WTC11 (cell line): ENCODE measurements around the gene TF. TPM values are rescaled to one million over a fixed set of nuclear protein-coding genes. Genes with fewer than 3 reads are reported as not detected.

Experiments used
- ATAC-seq: fragments of 200-7000 bp; cut with Tn5 transposase; 2 replicates; pipeline ENCODE4 v1.10.0; 2021; ENCODE audit warnings: mild to moderate bottlenecking, moderate library complexity
- CTCF ChIA-PET: fragments of 300-600 bp; sonication (Branson Sonifier 250); formaldehyde crosslinking; loops from one replicate; lab custom pipeline; 2021; ENCODE audit warnings: antibody characterized with exemption; lab: Charles Lee
- POLR2A ChIA-PET: fragments of 350-600 bp; sonication (Branson Sonifier 250); formaldehyde crosslinking; loops from one replicate; lab custom pipeline; 2021; ENCODE audit warnings: antibody characterized with exemption; lab: Charles Lee
- DNase-seq: peaks from one replicate; pipeline ENCODE4 v3.0.0; 2021; ENCODE audit warnings: low spot score
- H3K27ac Mint-ChIP-seq: 2 replicates; pipeline ENCODE4 v1.8.0; 2021; ENCODE audit warnings: mixed read lengths
- H3K27me3 Mint-ChIP-seq: 2 replicates; pipeline ENCODE4 v1.8.0; 2021; ENCODE audit warnings: low read depth, mild to moderate bottlenecking, moderate library complexity, mixed read lengths
- H3K36me3 Mint-ChIP-seq: 2 replicates; pipeline ENCODE4 v1.8.0; 2021; ENCODE audit warnings: mixed read lengths
- H3K4me1 Mint-ChIP-seq: 2 replicates; pipeline ENCODE4 v1.8.0; 2022; ENCODE audit warnings: mixed read lengths
- H3K4me3 Mint-ChIP-seq: 2 replicates; pipeline ENCODE4 v1.8.0; 2021; ENCODE audit warnings: mild to moderate bottlenecking, moderate library complexity, mixed read lengths
- H3K9me3 Mint-ChIP-seq: 2 replicates; pipeline ENCODE4 v1.8.0; 2021; ENCODE audit warnings: mixed read lengths
- FOXJ3 ChIP-seq: sonication (generic); formaldehyde crosslinking; IDR thresholded peaks from 2 replicates; pipeline ENCODE4 v1.9.0; 2021; ENCODE audit warnings: missing genetic modification reagents, mild to moderate bottlenecking, borderline replicate concordance
- GRHL2 ChIP-seq: fragments of 250-450 bp; sonication (Bioruptor Pico); IDR thresholded peaks from 2 replicates; pipeline ENCODE4 v1.8.0; 2022; ENCODE audit warnings: mild to moderate bottlenecking, moderate library complexity; ENCODE audit not compliant: insufficient replicate concordance, severe bottlenecking
- HMGA2 ChIP-seq: fragments of 250-450 bp; sonication (Bioruptor Pico); IDR thresholded peaks from 2 replicates; pipeline ENCODE4 v1.4.0; 2021; ENCODE audit warnings: mild to moderate bottlenecking, moderate library complexity
- JUN ChIP-seq: sonication (generic); formaldehyde crosslinking; IDR thresholded peaks from 2 replicates; pipeline ENCODE4 v1.8.0; 2023; ENCODE audit warnings: mild to moderate bottlenecking, missing genetic modification reagents
- KAT7 ChIP-seq: sonication (generic); formaldehyde crosslinking; IDR thresholded peaks from 2 replicates; pipeline ENCODE4 v1.8.1; 2023; ENCODE audit warnings: missing genetic modification reagents, mild to moderate bottlenecking, borderline replicate concordance
- NFATC4 ChIP-seq: fragments of 250-450 bp; sonication (Bioruptor Pico); IDR thresholded peaks from 2 replicates; pipeline ENCODE4 v1.9.0; 2021; ENCODE audit warnings: mild to moderate bottlenecking
- NFYB ChIP-seq: sonication (generic); formaldehyde crosslinking; conservative IDR thresholded peaks from 2 replicates; pipeline ENCODE4 v1.8.0; 2022; ENCODE audit warnings: low read depth, missing genetic modification reagents
- NR1H2 ChIP-seq: sonication (generic); formaldehyde crosslinking; IDR thresholded peaks from 2 replicates; pipeline ENCODE4 v1.9.0; 2021; ENCODE audit warnings: mild to moderate bottlenecking, moderate library complexity, missing genetic modification reagents
- SOX15 ChIP-seq: fragments of 250-450 bp; sonication (Bioruptor Pico); IDR thresholded peaks from 2 replicates; pipeline ENCODE4 v1.9.0; 2021; ENCODE audit warnings: mild to moderate bottlenecking
- TCF7 ChIP-seq: sonication (generic); formaldehyde crosslinking; IDR thresholded peaks from 2 replicates; pipeline ENCODE4 v1.8.0; 2022; ENCODE audit warnings: mild to moderate bottlenecking, low read depth, missing genetic modification reagents, moderate library complexity
- ZNF263 ChIP-seq: sonication (generic); formaldehyde crosslinking; IDR thresholded peaks from 2 replicates; pipeline ENCODE4 v1.8.1; 2022; ENCODE audit warnings: low read depth, mild to moderate bottlenecking, moderate library complexity, missing genetic modification reagents
- ZNF317 ChIP-seq: sonication (generic); formaldehyde crosslinking; IDR thresholded peaks from 2 replicates; pipeline ENCODE4 v1.8.1; 2023; ENCODE audit warnings: low read depth, mild to moderate bottlenecking, moderate library complexity, missing genetic modification reagents, borderline replicate concordance
- ZNF671 ChIP-seq: fragments of 250-450 bp; sonication (Bioruptor Pico); IDR thresholded peaks from 2 replicates; pipeline ENCODE4 v1.8.0; 2021; ENCODE audit warnings: mild to moderate bottlenecking
- total RNA-seq: library from RNA; stranded (reverse); gene quantifications from 3 replicates; pipeline ENCODE4 v1.2.3, GENCODE V29; 2021
- TF ChIP-seq, protein P1 (sequence below): fragments of 250-450 bp; sonication (Bioruptor Pico); IDR thresholded peaks from 2 replicates; pipeline ENCODE4 v1.9.0; 2021; ENCODE audit warnings: mild to moderate bottlenecking
- TF ChIP-seq, protein P2 (sequence below): fragments of 200-600 bp; IDR thresholded peaks from 2 replicates; pipeline ENCODE4 v1.8.0; 2022; ENCODE audit warnings: antibody characterized with exemption
- TF ChIP-seq, protein P3 (sequence below): sonication (generic); formaldehyde crosslinking; IDR thresholded peaks from 2 replicates; pipeline ENCODE4 v1.8.0; 2022; ENCODE audit warnings: mild to moderate bottlenecking, missing genetic modification reagents
- TF ChIP-seq, protein P4 (sequence below): sonication (generic); formaldehyde crosslinking; IDR thresholded peaks from 2 replicates; pipeline ENCODE4 v1.8.1; 2022; ENCODE audit warnings: low read depth, mild to moderate bottlenecking, moderate library complexity, missing genetic modification reagents, borderline replicate concordance
- TF ChIP-seq, protein P5 (sequence below): sonication (generic); formaldehyde crosslinking; IDR thresholded peaks from 2 replicates; pipeline ENCODE4 v1.8.1; 2022; ENCODE audit warnings: mild to moderate bottlenecking, missing genetic modification reagents, moderate library complexity, borderline replicate concordance
- TF ChIP-seq, protein P6 (sequence below): sonication (generic); formaldehyde crosslinking; IDR thresholded peaks from 2 replicates; pipeline ENCODE4 v1.8.0; 2022; ENCODE audit warnings: missing genetic modification reagents
- TF ChIP-seq, protein P7 (sequence below): sonication (generic); formaldehyde crosslinking; IDR thresholded peaks from 2 replicates; pipeline ENCODE4 v1.8.1; 2022; ENCODE audit warnings: missing genetic modification reagents, borderline replicate concordance

TF gene
- total RNA-seq, 1 experiment from 2014 or later: 9.3 TPM

DNA sequence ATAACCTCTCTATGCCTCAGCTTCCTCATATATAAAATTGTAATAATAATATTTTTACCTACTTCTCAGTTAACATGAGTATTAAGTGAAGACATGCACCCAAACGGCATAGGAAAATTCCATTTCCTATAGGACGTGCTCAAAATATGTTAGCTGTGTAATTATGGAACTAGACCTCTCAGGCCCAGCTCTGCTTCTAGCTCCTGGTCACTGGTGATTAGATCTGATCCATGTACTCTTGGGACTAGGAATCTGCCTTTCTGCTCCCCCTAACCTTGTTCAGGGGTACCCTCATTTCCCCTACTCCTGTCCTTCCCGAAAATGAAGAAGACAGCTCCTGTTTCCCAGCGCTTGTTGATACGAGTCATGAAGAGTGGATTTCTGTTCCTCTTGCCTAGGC is 29.6 kb downstream of the TF start (continued):
- TF ChIP-seq, protein P1, sequence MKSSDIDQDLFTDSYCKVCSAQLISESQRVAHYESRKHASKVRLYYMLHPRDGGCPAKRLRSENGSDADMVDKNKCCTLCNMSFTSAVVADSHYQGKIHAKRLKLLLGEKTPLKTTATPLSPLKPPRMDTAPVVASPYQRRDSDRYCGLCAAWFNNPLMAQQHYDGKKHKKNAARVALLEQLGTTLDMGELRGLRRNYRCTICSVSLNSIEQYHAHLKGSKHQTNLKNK (CRISPR knock-in tag): no peak
- no peak for TF ChIP-seq ZNF317 (CRISPR knock-in tag)

DNA sequence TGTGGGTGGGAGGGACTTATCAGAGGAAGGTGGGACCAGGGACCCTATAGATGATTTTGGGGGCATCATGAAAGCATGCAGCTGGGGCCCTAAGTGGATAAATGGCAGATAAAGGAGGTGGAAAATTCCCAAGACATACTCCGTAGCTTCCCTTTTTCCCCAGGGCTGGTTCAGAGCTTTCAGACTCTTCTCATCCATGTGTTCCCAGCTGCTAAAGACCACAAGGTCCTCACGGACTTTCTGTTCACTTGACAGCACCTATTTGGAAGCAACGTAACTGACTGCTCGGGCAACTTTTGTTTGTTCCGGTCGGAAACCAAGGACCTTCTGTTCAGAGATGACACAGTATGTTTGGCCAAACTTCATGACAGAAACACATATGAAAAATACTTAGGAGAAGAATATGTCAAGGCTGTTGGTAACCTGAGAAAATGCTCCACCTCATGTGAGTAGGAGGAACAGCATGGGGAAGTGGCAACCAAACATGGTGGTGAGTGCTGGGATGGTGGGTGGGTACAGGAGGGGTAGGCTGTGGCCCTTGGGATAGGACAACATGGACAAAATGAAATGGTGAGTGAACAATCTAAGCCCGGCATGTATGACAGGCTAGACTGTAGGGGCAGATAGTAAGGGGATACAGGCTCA is 30.7 kb downstream of the TF start:
- Mint-ChIP-seq H3K4me1 (peaks cover 11% of the 10 kb centered on the region), H3K27me3 (no peaks in the 10 kb centered on the region), H3K27ac (no peak overlapping the region), H3K4me3 (no peak overlapping the region), H3K36me3 (no peaks in the 10 kb centered on the region), H3K9me3 (peaks cover 8% of the 10 kb centered on the region; the same call in 1 of the 2 replicates)
- no peak for DNase-seq
- POLR2A ChIA-PET: no interaction called here
- CTCF ChIA-PET: no interaction called here
- no peak for ATAC-seq
- TF ChIP-seq NFATC4 (CRISPR knock-in tag) (no peak), JUN (CRISPR knock-in tag) (no peak), FOXJ3 (CRISPR knock-in tag) (no peak), GRHL2 (CRISPR knock-in tag) (no peak), ZNF671 (no peak), TCF7 (no peak), KAT7 (CRISPR knock-in tag) (no peak), SOX15 (no peak), ZNF263 (CRISPR knock-in tag) (no peak), NFYB (CRISPR knock-in tag) (no peak), HMGA2 (CRISPR knock-in tag) (no peak), NR1H2 (CRISPR knock-in tag) (no peak), ZNF317 (CRISPR knock-in tag) (no peak)
- TF ChIP-seq, protein P2, sequence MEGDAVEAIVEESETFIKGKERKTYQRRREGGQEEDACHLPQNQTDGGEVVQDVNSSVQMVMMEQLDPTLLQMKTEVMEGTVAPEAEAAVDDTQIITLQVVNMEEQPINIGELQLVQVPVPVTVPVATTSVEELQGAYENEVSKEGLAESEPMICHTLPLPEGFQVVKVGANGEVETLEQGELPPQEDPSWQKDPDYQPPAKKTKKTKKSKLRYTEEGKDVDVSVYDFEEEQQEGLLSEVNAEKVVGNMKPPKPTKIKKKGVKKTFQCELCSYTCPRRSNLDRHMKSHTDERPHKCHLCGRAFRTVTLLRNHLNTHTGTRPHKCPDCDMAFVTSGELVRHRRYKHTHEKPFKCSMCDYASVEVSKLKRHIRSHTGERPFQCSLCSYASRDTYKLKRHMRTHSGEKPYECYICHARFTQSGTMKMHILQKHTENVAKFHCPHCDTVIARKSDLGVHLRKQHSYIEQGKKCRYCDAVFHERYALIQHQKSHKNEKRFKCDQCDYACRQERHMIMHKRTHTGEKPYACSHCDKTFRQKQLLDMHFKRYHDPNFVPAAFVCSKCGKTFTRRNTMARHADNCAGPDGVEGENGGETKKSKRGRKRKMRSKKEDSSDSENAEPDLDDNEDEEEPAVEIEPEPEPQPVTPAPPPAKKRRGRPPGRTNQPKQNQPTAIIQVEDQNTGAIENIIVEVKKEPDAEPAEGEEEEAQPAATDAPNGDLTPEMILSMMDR: no peak
- TF ChIP-seq, protein P3, sequence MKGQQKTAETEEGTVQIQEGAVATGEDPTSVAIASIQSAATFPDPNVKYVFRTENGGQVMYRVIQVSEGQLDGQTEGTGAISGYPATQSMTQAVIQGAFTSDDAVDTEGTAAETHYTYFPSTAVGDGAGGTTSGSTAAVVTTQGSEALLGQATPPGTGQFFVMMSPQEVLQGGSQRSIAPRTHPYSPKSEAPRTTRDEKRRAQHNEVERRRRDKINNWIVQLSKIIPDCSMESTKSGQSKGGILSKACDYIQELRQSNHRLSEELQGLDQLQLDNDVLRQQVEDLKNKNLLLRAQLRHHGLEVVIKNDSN (CRISPR knock-in tag): no peak
- TF ChIP-seq, protein P4, sequence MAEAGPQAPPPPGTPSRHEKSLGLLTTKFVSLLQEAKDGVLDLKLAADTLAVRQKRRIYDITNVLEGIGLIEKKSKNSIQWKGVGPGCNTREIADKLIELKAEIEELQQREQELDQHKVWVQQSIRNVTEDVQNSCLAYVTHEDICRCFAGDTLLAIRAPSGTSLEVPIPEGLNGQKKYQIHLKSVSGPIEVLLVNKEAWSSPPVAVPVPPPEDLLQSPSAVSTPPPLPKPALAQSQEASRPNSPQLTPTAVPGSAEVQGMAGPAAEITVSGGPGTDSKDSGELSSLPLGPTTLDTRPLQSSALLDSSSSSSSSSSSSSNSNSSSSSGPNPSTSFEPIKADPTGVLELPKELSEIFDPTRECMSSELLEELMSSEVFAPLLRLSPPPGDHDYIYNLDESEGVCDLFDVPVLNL (CRISPR knock-in tag): no peak
- TF ChIP-seq, protein P5, sequence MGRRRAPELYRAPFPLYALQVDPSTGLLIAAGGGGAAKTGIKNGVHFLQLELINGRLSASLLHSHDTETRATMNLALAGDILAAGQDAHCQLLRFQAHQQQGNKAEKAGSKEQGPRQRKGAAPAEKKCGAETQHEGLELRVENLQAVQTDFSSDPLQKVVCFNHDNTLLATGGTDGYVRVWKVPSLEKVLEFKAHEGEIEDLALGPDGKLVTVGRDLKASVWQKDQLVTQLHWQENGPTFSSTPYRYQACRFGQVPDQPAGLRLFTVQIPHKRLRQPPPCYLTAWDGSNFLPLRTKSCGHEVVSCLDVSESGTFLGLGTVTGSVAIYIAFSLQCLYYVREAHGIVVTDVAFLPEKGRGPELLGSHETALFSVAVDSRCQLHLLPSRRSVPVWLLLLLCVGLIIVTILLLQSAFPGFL (CRISPR knock-in tag): no peak
- TF ChIP-seq, protein P6, sequence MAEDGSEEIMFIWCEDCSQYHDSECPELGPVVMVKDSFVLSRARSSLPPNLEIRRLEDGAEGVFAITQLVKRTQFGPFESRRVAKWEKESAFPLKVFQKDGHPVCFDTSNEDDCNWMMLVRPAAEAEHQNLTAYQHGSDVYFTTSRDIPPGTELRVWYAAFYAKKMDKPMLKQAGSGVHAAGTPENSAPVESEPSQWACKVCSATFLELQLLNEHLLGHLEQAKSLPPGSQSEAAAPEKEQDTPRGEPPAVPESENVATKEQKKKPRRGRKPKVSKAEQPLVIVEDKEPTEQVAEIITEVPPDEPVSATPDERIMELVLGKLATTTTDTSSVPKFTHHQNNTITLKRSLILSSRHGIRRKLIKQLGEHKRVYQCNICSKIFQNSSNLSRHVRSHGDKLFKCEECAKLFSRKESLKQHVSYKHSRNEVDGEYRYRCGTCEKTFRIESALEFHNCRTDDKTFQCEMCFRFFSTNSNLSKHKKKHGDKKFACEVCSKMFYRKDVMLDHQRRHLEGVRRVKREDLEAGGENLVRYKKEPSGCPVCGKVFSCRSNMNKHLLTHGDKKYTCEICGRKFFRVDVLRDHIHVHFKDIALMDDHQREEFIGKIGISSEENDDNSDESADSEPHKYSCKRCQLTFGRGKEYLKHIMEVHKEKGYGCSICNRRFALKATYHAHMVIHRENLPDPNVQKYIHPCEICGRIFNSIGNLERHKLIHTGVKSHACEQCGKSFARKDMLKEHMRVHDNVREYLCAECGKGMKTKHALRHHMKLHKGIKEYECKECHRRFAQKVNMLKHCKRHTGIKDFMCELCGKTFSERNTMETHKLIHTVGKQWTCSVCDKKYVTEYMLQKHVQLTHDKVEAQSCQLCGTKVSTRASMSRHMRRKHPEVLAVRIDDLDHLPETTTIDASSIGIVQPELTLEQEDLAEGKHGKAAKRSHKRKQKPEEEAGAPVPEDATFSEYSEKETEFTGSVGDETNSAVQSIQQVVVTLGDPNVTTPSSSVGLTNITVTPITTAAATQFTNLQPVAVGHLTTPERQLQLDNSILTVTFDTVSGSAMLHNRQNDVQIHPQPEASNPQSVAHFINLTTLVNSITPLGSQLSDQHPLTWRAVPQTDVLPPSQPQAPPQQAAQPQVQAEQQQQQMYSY (CRISPR knock-in tag): no peak
- TF ChIP-seq, protein P7, sequence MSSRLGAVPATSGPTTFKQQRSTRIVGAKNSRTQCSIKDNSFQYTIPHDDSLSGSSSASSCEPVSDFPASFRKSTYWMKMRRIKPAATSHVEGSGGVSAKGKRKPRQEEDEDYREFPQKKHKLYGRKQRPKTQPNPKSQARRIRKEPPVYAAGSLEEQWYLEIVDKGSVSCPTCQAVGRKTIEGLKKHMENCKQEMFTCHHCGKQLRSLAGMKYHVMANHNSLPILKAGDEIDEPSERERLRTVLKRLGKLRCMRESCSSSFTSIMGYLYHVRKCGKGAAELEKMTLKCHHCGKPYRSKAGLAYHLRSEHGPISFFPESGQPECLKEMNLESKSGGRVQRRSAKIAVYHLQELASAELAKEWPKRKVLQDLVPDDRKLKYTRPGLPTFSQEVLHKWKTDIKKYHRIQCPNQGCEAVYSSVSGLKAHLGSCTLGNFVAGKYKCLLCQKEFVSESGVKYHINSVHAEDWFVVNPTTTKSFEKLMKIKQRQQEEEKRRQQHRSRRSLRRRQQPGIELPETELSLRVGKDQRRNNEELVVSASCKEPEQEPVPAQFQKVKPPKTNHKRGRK (CRISPR knock-in tag): no peak
